HCT116 (cell line): ENCODE measurements around the gene SUGCT. TPM values are rescaled to one million over a fixed set of nuclear protein-coding genes. Genes with fewer than 3 reads are reported as not detected.

Experiments
- ATAC-seq: fragments of 200-7000 bp; cut with Tn5 transposase; 2 replicates; pipeline ENCODE4 v1.9.1; 2020; ENCODE audit warnings: mild to moderate bottlenecking, moderate library complexity
- BruUV-seq: library from RNA; stranded (reverse); fragments of 400-500 nt; replicated peaks from 2 replicates; lab custom pipeline; 2021; lab: Mats Ljungman, UMichigan
- CTCF ChIA-PET: fragments of 300-600 bp; sonication (Branson Sonifier 250); formaldehyde crosslinking; loops from one replicate; lab custom pipeline; 2021; ENCODE audit warnings: antibody characterized with exemption; lab: Charles Lee
- POLR2A ChIA-PET: fragments of 300-600, 350-600 bp; sonication (Branson Sonifier 250); formaldehyde crosslinking; loops from one replicate; lab custom pipeline; 2021; ENCODE audit warnings: antibody characterized with exemption; lab: Charles Lee
- RAD21 ChIA-PET, 2 experiments: fragments of 300-600 bp; sonication (Branson Sonifier 250); formaldehyde crosslinking; loops; one replicate each; lab custom pipeline; 2023; ENCODE audit warnings: low total read pairs in 2 of 2; ENCODE audit not compliant: uncharacterized antibody in 2 of 2, unreplicated experiment in 2 of 2, low non-redundant PET in 1 of 2; lab: Charles Lee
- DNase-seq: peaks from one replicate; pipeline ENCODE4 v3.0.0-alpha.2; 2010; ENCODE audit warnings: low read depth, low spot score
- H2AFZ ChIP-seq: fragments of 200-600 bp; shearing (Covaris generic), sonication (generic); 2 replicates; pipeline ENCODE4 v1.6.1; 2017; ENCODE audit warnings: low read depth, mixed run types, mixed read lengths, antibody characterized with exemption, low read length; ENCODE audit not compliant: poor library complexity, severe bottlenecking
- H3K27ac ChIP-seq: 2 replicates; pipeline ENCODE4 v1.5.1; 2012; ENCODE audit warnings: low read depth, low read length
- H3K27me3 ChIP-seq: fragments of 200-600 bp; sonication (generic); 2 replicates; pipeline ENCODE4 v1.6.1; 2016; ENCODE audit warnings: mixed run types, low read length, mixed read lengths; ENCODE audit not compliant: insufficient read depth
- H3K36me3 ChIP-seq, 2 experiments: fragments of 200-500 bp in 1 of 2; fragments of 200-600 bp in 1 of 2; sonication (Bioruptor generic) in 1 of 2; sonication (generic) in 1 of 2; 2 replicates each; pipeline versions ENCODE4 v1.5.1 to v1.6.1; 2014 to 2016; ENCODE audit warnings: low read length in 2 of 2, inconsistent platforms in 1 of 2, mixed read lengths in 1 of 2, mixed run types in 1 of 2; ENCODE audit not compliant: insufficient read depth in 2 of 2, control insufficient read depth in 1 of 2
- H3K4me1 ChIP-seq, 2 experiments: fragments of 200-600 bp in 1 of 2; sonication (generic) in 1 of 2; 2 replicates each; pipeline versions ENCODE4 v1.5.1 to v1.6.1; 2012 to 2017; ENCODE audit warnings: low read length in 2 of 2, inconsistent platforms in 1 of 2, mild to moderate bottlenecking in 1 of 2, mixed read lengths in 1 of 2, mixed run types in 1 of 2, moderate library complexity in 1 of 2; ENCODE audit not compliant: insufficient read depth in 2 of 2, control insufficient read depth in 1 of 2
- H3K4me2 ChIP-seq: fragments of 200-600 bp; sonication (generic); 2 replicates; pipeline ENCODE4 v1.6.1; 2017; ENCODE audit warnings: mixed run types, low read length, mixed read lengths
- H3K4me3 ChIP-seq, 2 experiments: fragments of 200-600 bp in 1 of 2; sonication (generic) in 1 of 2; replicated peaks in 1 of 2; 2 replicates each; pipeline ENCODE4 v1.5.1; 2011 to 2016; ENCODE audit warnings: low read length in 2 of 2, control low read depth in 1 of 2, low read depth in 1 of 2, mild to moderate bottlenecking in 1 of 2, mixed read lengths in 1 of 2, mixed run types in 1 of 2
- H3K79me2 ChIP-seq: fragments of 200-600 bp; sonication (generic); 2 replicates; pipeline ENCODE4 v1.6.1; 2017; ENCODE audit warnings: mild to moderate bottlenecking, mixed run types, low read length, moderate library complexity, mixed read lengths; ENCODE audit not compliant: insufficient read depth
- H3K9ac ChIP-seq: fragments of 200-600 bp; sonication (generic); 2 replicates; pipeline ENCODE4 v1.6.1; 2016; ENCODE audit warnings: low read length, mixed read lengths
- H3K9me2 ChIP-seq: fragments of 200-600 bp; sonication (generic), shearing (Covaris generic); 2 replicates; pipeline ENCODE4 v1.6.1; 2017; ENCODE audit warnings: mixed run types, mild to moderate bottlenecking, moderate library complexity; ENCODE audit not compliant: insufficient read depth
- H3K9me3 ChIP-seq, 2 experiments: fragments of 200-500 bp in 1 of 2; fragments of 200-600 bp in 1 of 2; sonication (Bioruptor generic) in 1 of 2; sonication (generic) in 1 of 2; 2 replicates each; pipeline ENCODE4 v1.6.1; 2014 to 2017; ENCODE audit warnings: low read length in 2 of 2, mixed read lengths in 2 of 2, inconsistent platforms in 1 of 2, low read depth in 1 of 2, mild to moderate bottlenecking in 1 of 2, mixed run types in 1 of 2, moderate library complexity in 1 of 2; ENCODE audit not compliant: control insufficient read depth in 1 of 2, insufficient read depth in 1 of 2
- H4K20me1 ChIP-seq: fragments of 200-600 bp; sonication (generic), shearing (Covaris generic); 2 replicates; pipeline ENCODE4 v1.6.1; 2017; ENCODE audit warnings: mixed run types, mild to moderate bottlenecking, moderate library complexity; ENCODE audit not compliant: insufficient read depth
- CEBPB ChIP-seq: IDR thresholded peaks from 2 replicates; pipeline ENCODE4 v1.6.1; 2012; ENCODE audit warnings: low read depth
- EGR1 ChIP-seq: IDR thresholded peaks from 2 replicates; pipeline ENCODE4 v1.6.1; 2012; ENCODE audit warnings: low read depth
- ELF1 ChIP-seq: IDR thresholded peaks from 2 replicates; pipeline ENCODE4 v1.6.1; 2012; ENCODE audit warnings: low read depth, borderline replicate concordance
- EZH2phosphoT487 ChIP-seq: fragments of 200-600 bp; IDR thresholded peaks from 2 replicates; pipeline ENCODE4 v1.6.1; 2018; ENCODE audit warnings: antibody characterized with exemption, borderline replicate concordance
- JUND ChIP-seq: IDR thresholded peaks from 2 replicates; pipeline ENCODE4 v1.6.1; 2012
- POLR2A ChIP-seq: IDR thresholded peaks from 2 replicates; pipeline ENCODE4 v1.7.0; 2011; ENCODE audit warnings: borderline replicate concordance; ENCODE audit not compliant: insufficient read depth, insufficient read length; ENCODE audit errors: extremely low read depth
- POLR2AphosphoS5 ChIP-seq: IDR thresholded peaks from 2 replicates; pipeline ENCODE4 v1.6.1; 2011; ENCODE audit warnings: mild to moderate bottlenecking, low read depth, low read length, moderate library complexity
- SIN3A ChIP-seq: IDR thresholded peaks from 2 replicates; pipeline ENCODE4 v1.6.1; 2012; ENCODE audit warnings: low read depth
- SP1 ChIP-seq: IDR thresholded peaks from 2 replicates; pipeline ENCODE4 v1.6.1; 2012; ENCODE audit warnings: low read depth
- SRF ChIP-seq: IDR thresholded peaks from 2 replicates; pipeline ENCODE4 v1.6.1; 2012; ENCODE audit warnings: low read depth
- ZNF274 ChIP-seq: fragments of 200-500 bp; sonication (Bioruptor generic); IDR thresholded peaks from 2 replicates; pipeline ENCODE4 v1.6.1; 2014; ENCODE audit warnings: mild to moderate bottlenecking, low read depth, low read length, inconsistent platforms
- intact Hi-C: fragments of 100-400 bp; cut with micrococcal nuclease; formaldehyde crosslinking; loops from 2 replicates; pipeline ENCODE4 v1.10.0; 2022
- total RNA-seq: library from RNA; stranded (reverse); gene quantifications from one replicate; pipeline ENCODE4 v1.2.1, GENCODE V29; 2021; ENCODE audit not compliant: unreplicated experiment
- TF ChIP-seq, protein P1 (sequence below): IDR thresholded peaks from 2 replicates; pipeline ENCODE4 v1.6.1; 2012
- TF ChIP-seq, protein P2 (sequence below): IDR thresholded peaks from 2 replicates; pipeline ENCODE4 v1.6.1; 2011; ENCODE audit warnings: mild to moderate bottlenecking, low read length, moderate library complexity; ENCODE audit not compliant: insufficient replicate concordance; ENCODE audit errors: extremely low read depth

Gene SUGCT
- total RNA-seq, 1 experiment from 2014 or later = 4.4 TPM

DNA sequence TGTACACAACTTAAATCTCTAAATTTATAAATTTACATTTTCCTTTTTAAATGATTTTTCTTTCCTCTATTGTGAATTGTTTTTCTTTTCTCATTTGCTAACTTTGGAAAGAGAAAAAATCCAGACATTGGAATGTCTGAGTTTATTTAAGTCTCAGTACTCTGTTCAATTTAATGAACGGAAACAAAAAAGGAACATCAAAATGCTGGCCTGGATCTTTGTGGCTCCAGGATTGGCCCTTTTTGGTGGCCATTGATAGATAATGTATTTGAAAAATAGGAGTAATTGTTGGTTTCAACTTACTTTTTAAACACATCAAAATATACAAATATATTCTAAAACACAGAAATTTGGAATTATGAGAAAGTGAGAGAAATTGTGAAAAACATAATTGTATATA is 336.0 kb downstream of the SUGCT start:
- intact Hi-C loops = no loop called here
- H3K4me1 ChIP-seq = no peaks in the 10 kb centered on the region
- RAD21 ChIA-PET = no interaction called here
- no peaks in the 10 kb centered on the region for H3K9me2 ChIP-seq
- H3K27ac ChIP-seq = no peak overlapping the region
- H2AFZ ChIP-seq = no peak overlapping the region
- H3K79me2 ChIP-seq = no peaks in the 10 kb centered on the region
- CTCF ChIA-PET = no interaction called here
- no peaks in the 10 kb centered on the region for H3K36me3 ChIP-seq
- H3K9ac ChIP-seq = no peak overlapping the region
- POLR2A ChIA-PET = no interaction called here
- H3K4me2 ChIP-seq = no peak overlapping the region
- ATAC-seq (no peak), DNase-seq (no peak)
- BruUV-seq = no TSS peak
- H4K20me1 ChIP-seq = no peaks in the 10 kb centered on the region; the same call in 1 of the 2 replicates
- no peaks in the 10 kb centered on the region for H3K9me3 ChIP-seq
- H3K27me3 ChIP-seq = no peaks in the 10 kb centered on the region
- TF ChIP-seq POLR2AphosphoS5 (no peak), ZNF274 (no peak), EGR1 (no peak), JUND (no peak), SRF (no peak), EZH2phosphoT487 (no peak), SP1 (no peak), SIN3A (no peak), ELF1 (no peak), CEBPB (no peak), POLR2A (no peak)
- TF ChIP-seq, protein P1, sequence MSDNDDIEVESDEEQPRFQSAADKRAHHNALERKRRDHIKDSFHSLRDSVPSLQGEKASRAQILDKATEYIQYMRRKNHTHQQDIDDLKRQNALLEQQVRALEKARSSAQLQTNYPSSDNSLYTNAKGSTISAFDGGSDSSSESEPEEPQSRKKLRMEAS = no peak
- TF ChIP-seq, protein P2, sequence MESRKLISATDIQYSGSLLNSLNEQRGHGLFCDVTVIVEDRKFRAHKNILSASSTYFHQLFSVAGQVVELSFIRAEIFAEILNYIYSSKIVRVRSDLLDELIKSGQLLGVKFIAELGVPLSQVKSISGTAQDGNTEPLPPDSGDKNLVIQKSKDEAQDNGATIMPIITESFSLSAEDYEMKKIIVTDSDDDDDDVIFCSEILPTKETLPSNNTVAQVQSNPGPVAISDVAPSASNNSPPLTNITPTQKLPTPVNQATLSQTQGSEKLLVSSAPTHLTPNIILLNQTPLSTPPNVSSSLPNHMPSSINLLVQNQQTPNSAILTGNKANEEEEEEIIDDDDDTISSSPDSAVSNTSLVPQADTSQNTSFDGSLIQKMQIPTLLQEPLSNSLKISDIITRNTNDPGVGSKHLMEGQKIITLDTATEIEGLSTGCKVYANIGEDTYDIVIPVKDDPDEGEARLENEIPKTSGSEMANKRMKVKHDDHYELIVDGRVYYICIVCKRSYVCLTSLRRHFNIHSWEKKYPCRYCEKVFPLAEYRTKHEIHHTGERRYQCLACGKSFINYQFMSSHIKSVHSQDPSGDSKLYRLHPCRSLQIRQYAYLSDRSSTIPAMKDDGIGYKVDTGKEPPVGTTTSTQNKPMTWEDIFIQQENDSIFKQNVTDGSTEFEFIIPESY = no peak
- no peak overlapping the region for H3K4me3 ChIP-seq
